SK-N-SH (cell line): ENCODE results near the gene SMPD1. TPM values are rescaled to one million over a fixed set of nuclear protein-coding genes. Genes with fewer than 3 reads are reported as not detected.

Source experiments
- CTCF ChIA-PET: fragments of 300-600, 350-600 bp; formaldehyde crosslinking; extraction: SDS; loops from one replicate; lab custom pipeline; 2021; lab: Yijun Ruan, JAX
- POLR2A ChIA-PET: fragments of 350-600 bp; sonication (Branson Sonifier 250); formaldehyde crosslinking; extraction: SDS; loops from one replicate; lab custom pipeline; 2020; ENCODE audit warnings: antibody characterized with exemption, inconsistent platforms; lab: Yijun Ruan, JAX
- DNase-seq: peaks from one replicate; pipeline ENCODE4 v3.0.0; 2012
- H2AFZ ChIP-seq: fragments of 200-600 bp; sonication (generic); 2 replicates; pipeline ENCODE4 v1.8.1; 2016; ENCODE audit warnings: antibody characterized with exemption, mild to moderate bottlenecking, low read depth
- H3F3A ChIP-seq: fragments of 200-600 bp; sonication (generic); replicated peaks from 2 replicates; pipeline ENCODE3; 2016; ENCODE audit warnings: antibody characterized with exemption, mild to moderate bottlenecking; ENCODE audit not compliant: insufficient read depth
- H3K27ac ChIP-seq, 2 experiments: fragments of 200-500 bp in 1 of 2; fragments of 200-600 bp in 1 of 2; sonication (Bioruptor generic) in 1 of 2; sonication (generic), shearing (Covaris generic) in 1 of 2; 2 replicates each; pipeline versions ENCODE4 v1.5.1 to v1.6.1; 2014 to 2016; ENCODE audit warnings: low read depth in 2 of 2, inconsistent platforms in 1 of 2, low read length in 1 of 2, mild to moderate bottlenecking in 1 of 2, mixed read lengths in 1 of 2
- H3K27me3 ChIP-seq: fragments of 200-600 bp; sonication (generic), shearing (Covaris generic); 2 replicates; pipeline ENCODE4 v1.6.1; 2016; ENCODE audit warnings: mixed run types; ENCODE audit not compliant: insufficient read depth
- H3K36me3 ChIP-seq, 2 experiments: fragments of 200-500 bp in 1 of 2; fragments of 200-600 bp in 1 of 2; sonication (Bioruptor generic) in 1 of 2; sonication (generic) in 1 of 2; replicated peaks in 1 of 2; 2 replicates each; pipeline versions ENCODE3 to v1.5.1; 2014 to 2016; ENCODE audit warnings: low read length in 1 of 2, mild to moderate bottlenecking in 1 of 2; ENCODE audit not compliant: insufficient read depth in 2 of 2, control insufficient read depth in 1 of 2
- H3K4me1 ChIP-seq, 2 experiments: fragments of 200-500 bp in 1 of 2; fragments of 200-600 bp in 1 of 2; sonication (Bioruptor generic) in 1 of 2; sonication (generic), shearing (Covaris generic) in 1 of 2; 2 replicates each; pipeline versions ENCODE4 v1.5.1 to v1.6.1; 2014 to 2016; ENCODE audit warnings: low read depth in 1 of 2, low read length in 1 of 2, mixed run types in 1 of 2; ENCODE audit not compliant: insufficient read depth in 2 of 2, control insufficient read depth in 1 of 2
- H3K4me2 ChIP-seq: fragments of 200-600 bp; sonication (generic), shearing (Covaris generic); 2 replicates; pipeline ENCODE4 v1.6.1; 2017; ENCODE audit warnings: mixed run types
- H3K4me3 ChIP-seq, 2 experiments: fragments of 200-500 bp in 1 of 2; fragments of 200-600 bp in 1 of 2; sonication (Bioruptor generic) in 1 of 2; sonication (generic), shearing (Covaris generic) in 1 of 2; 2 replicates each; pipeline versions ENCODE4 v1.5.1 to v1.8.1; 2014 to 2016; ENCODE audit warnings: low read depth in 2 of 2, inconsistent platforms in 1 of 2, low read length in 1 of 2, mild to moderate bottlenecking in 1 of 2, mixed read lengths in 1 of 2, moderate library complexity in 1 of 2
- H3K79me2 ChIP-seq: fragments of 200-600 bp; sonication (generic); 2 replicates; pipeline ENCODE4 v1.8.1; 2017; ENCODE audit warnings: mild to moderate bottlenecking; ENCODE audit not compliant: insufficient read depth
- H3K9ac ChIP-seq: fragments of 200-600 bp; sonication (generic); 2 replicates; pipeline ENCODE4 v1.6.1; 2017; ENCODE audit warnings: mixed run types
- H3K9me2 ChIP-seq: fragments of 200-600 bp; sonication (generic); 2 replicates; pipeline ENCODE4 v1.6.1; 2017; ENCODE audit warnings: mixed run types
- H3K9me3 ChIP-seq: fragments of 200-600 bp; sonication (generic); 2 replicates; pipeline ENCODE4 v1.6.1; 2017; ENCODE audit warnings: mixed run types, mild to moderate bottlenecking, moderate library complexity
- H4K20me1 ChIP-seq: fragments of 200-600 bp; sonication (generic); 2 replicates; pipeline ENCODE4 v1.6.1; 2017; ENCODE audit warnings: mild to moderate bottlenecking, mixed run types; ENCODE audit not compliant: insufficient read depth
- MEF2A ChIP-seq: IDR thresholded peaks from 2 replicates; pipeline ENCODE4 v1.4.0; 2012; ENCODE audit warnings: low read depth, borderline replicate concordance
- REST ChIP-seq: IDR thresholded peaks from 2 replicates; pipeline ENCODE4 v1.6.1; 2012; ENCODE audit warnings: mild to moderate bottlenecking, low read depth, low read length, moderate library complexity
- TAF1 ChIP-seq: IDR thresholded peaks from 2 replicates; pipeline ENCODE4 v1.6.1; 2012; ENCODE audit warnings: low read depth, mild to moderate bottlenecking, low read length, moderate library complexity, borderline replicate concordance
- TCF12 ChIP-seq: IDR thresholded peaks from 2 replicates; pipeline ENCODE4 v1.4.0; 2012
- USF2 ChIP-seq: fragments of 150-350 bp; IDR thresholded peaks from 2 replicates; pipeline ENCODE4 v1.6.1; 2017; ENCODE audit warnings: antibody characterized with exemption, low read length, low read depth, borderline replicate concordance
- YY1 ChIP-seq: IDR thresholded peaks from 2 replicates; pipeline ENCODE4 v1.4.0; 2012; ENCODE audit warnings: low read depth, mild to moderate bottlenecking
- WGBS: methylation state at CpG from one replicate; pipeline ENCODE4 v1.1.6; 2017; ENCODE audit warnings: low lambda C conversion rate; 5-methylcytosine and 5-hydroxymethylcytosine counted together
- polyA plus RNA-seq, 3 experiments: library from polyadenylated mRNA; depleted of rRNA; stranded (reverse); fragments of >200 nt; gene quantifications; 2 replicates each; pipeline ENCODE4 v1.2.3, GENCODE V29; 2012

SMPD1 gene
- polyA plus RNA-seq, 1 of the 3 experiments (the other 2 are of a cell fraction), result 69.2 TPM

- H2AFZ ChIP-seq, result no peak overlapping the region
- H3K4me2 ChIP-seq, result no peak overlapping the region
- no peak for DNase-seq
- H3K9me2 ChIP-seq, result no peaks in the 10 kb centered on the region
- POLR2A ChIA-PET, result interaction anchor here (0.6 kb wide), 1 partner anchor 199 kb away, joined by 3 read pairs; no protein-coding TSS in a partner anchor
- 0 out of 2 replicates have a peak, but pooled peaks cover 5% of the 10 kb centered on the region for H3K79me2 ChIP-seq
- H3K27ac ChIP-seq, result no peak overlapping the region
- TF ChIP-seq TAF1, result no peak
- TF ChIP-seq YY1, result no peak
- no peak for TF ChIP-seq TCF12
- no peak for TF ChIP-seq MEF2A
- TF ChIP-seq REST, result no peak
- no peak overlapping the region for H3K4me3 ChIP-seq
- H3K9me3 ChIP-seq, result no peaks in the 10 kb centered on the region
- H3F3A ChIP-seq, result no peaks in the 10 kb centered on the region
- CTCF ChIA-PET, result interaction anchor here (0.9 kb wide), 1 partner anchor 36 kb away, joined by 3 read pairs; no protein-coding TSS in a partner anchor
- WGBS, result 76% methylated on average over 3 of the region's 3 CpGs
- H3K4me1 ChIP-seq, result peaks cover 0 to 10% of the 10 kb centered on the region in 2 experiments; a peak in 1 of 4 replicates
- no peak overlapping the region for H3K9ac ChIP-seq
- H4K20me1 ChIP-seq, result no peaks in the 10 kb centered on the region
- H3K27me3 ChIP-seq, result no peaks in the 10 kb centered on the region
- H3K36me3 ChIP-seq, result peaks cover 0 to 10% of the 10 kb centered on the region in 2 experiments
Measured at GRCh38 chr11:6414874-6415328, 24.6 kb downstream of the SMPD1 start.

- no peak for DNase-seq
- ChIA-PET CTCF (interaction anchor here (0.8 to 1.5 kb wide), 3 partner anchors 11 to 37 kb away, joined by 3 to 5 read pairs (median 3); no protein-coding TSS in a partner anchor), POLR2A (no interaction called here)
- no peaks in the 10 kb centered on the region for H3K9me2 ChIP-seq
- H3K79me2 ChIP-seq, result 0 out of 2 replicates have a peak, but pooled peaks cover 5% of the 10 kb centered on the region
- TF ChIP-seq USF2 (no peak), TCF12 (no peak), MEF2A (no peak)
- peaks cover 0 to 3% of the 10 kb centered on the region in 2 experiments for H3K36me3 ChIP-seq
- no peak overlapping the region for H2AFZ ChIP-seq
- no peaks in the 10 kb centered on the region for H3K9me3 ChIP-seq
- H3F3A ChIP-seq, result no peaks in the 10 kb centered on the region
- no peaks in the 10 kb centered on the region for H4K20me1 ChIP-seq
- H3K9ac ChIP-seq, result no peak overlapping the region
- WGBS, result 89% methylated on average over 6 of the region's 6 CpGs
- H3K27ac ChIP-seq, result no peak overlapping the region
- no peaks in the 10 kb centered on the region for H3K27me3 ChIP-seq
- H3K4me2 ChIP-seq, result no peak overlapping the region
- no peak overlapping the region for H3K4me3 ChIP-seq
- H3K4me1 ChIP-seq, result peaks cover 0 to 11% of the 10 kb centered on the region in 2 experiments; a peak in 1 of 4 replicates
Measured at GRCh38 chr11:6415797-6416196, 25.5 kb downstream of the SMPD1 start.
